Stimulated activated CD4-positive, alpha-beta T cell treated with anti-CD3 and anti-CD28 coated beads, TNF-alpha, amount 100 ng/mL, for 1 hour (primary cell): ENCODE results near the gene PITPNC1.
"Not testable (repeated sequence)": the region's sequence is repeated elsewhere in the genome, so short reads cannot be mapped to it uniquely, and the experiment has no call there.

ENCODE experiments used
- DNase-seq, 3 donors: peaks; one replicate each; pipeline ENCODE4 v3.0.0-alpha.2; 2020; ENCODE audit warnings: low read depth in 3 of 3, low spot score in 1 of 3

PITPNC1 gene

DNA sequence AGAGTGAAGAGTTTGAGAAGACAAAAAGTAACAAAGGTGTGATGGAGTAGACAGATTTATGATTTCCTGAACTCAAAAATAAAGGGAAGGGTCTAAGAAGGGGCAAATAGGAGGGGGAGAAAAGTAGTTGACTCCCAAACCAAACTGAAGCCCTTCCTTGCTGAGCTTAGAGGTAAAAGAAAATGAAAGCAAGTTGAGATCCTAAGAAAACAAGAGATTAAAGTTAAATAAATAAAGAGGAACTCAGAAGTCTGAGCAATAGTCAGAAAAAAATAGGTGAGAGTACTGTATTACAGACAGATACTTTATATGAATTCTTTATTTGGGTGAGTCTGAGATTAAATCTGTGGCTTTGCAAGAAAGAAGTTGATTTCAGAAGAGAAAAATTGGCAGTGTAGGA is 7.4 kb upstream of the PITPNC1 start:
- no peak for DNase-seq

DNA sequence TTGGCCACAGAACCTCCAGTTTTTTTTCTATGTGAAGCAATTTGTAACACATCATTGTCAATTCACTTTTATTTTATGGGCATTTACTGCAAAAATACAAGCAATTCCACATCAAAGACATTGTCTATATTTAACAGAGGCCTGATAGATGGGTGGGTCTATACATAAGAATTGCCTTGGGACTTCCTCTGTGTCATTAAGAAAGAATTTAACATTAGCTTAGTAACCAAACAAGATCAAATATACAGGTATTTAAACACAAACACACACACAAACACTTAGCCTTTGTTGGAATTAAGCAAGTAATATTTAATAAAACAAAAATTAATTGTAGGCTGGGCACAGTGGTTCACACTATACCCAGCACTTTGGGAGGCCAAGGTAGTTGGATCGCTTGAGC is 4.3 kb upstream of the PITPNC1 start:
- no peak for DNase-seq

DNA sequence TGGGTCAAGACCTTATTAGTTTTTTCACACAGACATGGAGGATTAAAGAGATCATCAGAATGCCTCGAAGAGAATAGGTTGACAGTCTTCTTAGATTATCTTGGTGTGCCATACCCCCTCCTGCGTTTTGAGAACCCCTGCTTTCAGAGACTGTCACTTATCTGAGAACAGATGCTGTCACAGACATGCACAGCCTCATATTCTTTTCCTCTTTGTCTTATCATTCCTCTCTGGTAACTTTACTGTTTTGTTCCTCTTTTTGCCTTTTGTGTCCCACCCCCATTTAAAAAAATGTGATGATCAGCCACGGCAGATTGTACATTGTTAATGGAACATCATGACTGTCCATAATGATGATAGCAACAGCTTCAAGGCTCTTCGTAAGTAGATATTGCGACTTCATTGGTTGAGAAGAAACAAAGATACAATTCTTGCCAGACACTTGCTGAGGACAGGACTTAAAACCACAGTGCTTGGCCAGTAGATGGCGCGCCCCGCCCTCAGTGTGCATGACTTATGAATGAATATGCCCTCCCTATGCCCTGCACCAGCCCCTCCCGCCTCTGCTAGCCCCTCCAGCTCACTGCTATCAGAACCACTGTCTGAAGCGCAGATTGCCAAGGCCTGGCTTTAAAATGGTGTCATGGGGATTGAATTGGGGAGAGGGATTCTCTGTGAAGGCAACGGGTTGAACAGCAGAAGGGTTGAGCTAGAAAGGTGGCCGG is 2.6 kb upstream of the PITPNC1 start:
- DNase-seq, result peak; percentile 69 to 83 (median 73)

DNA sequence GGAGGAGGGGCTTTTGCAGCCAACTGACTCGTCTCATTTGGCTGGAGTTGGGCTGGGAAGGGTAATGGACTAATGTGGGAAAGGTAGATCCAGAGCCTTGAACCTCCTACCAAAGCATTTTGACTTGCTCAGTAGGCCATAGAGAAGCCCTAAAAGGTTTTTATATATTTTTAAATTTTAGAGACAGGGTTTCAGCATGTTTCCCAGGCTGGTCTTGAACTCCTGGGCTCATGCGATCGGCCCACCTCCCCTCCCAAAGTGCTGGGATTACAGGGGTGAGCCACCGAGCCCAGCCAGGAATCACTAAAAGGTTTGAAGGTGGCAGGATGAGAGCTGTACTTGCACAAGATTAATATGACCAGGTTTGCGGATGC is 2.0 kb upstream of the PITPNC1 start:
- no peak for DNase-seq

DNA sequence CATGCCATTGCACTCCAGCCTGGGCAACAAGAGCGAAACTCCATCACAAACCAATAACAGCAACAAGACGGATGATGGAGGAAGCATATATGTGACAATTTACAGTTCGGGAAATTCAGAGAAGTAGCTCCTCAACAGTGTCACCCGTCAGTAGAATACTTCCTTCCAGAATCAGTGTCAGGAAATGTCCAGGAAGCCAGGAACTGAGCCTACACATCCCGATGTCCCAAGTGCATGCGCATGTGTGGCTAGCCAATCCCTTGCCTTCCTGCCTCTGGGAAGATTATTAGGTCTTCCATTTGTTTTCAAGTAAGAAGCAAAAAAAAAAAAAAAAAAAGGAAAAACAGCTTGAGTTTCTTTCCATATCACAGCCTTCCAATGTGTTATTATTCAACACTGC is 1.4 kb upstream of the PITPNC1 start:
- no peak for DNase-seq

DNA sequence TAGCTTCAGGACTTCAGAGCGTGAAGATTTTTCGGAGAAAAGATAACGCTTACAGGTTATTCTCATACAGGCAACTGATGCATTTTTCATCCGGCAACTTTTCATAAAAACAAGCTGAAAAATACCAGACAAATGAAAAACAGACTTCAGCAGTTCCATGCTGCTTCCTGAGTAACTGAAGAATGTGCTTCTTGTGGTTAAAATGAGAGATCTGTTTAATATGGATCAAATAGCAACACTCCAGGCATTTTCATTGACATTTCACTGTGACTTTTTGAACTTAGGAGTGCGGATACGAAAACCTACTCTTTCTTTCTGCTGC is 705 bp upstream of the PITPNC1 start:
- DNase-seq, result no peak

DNA sequence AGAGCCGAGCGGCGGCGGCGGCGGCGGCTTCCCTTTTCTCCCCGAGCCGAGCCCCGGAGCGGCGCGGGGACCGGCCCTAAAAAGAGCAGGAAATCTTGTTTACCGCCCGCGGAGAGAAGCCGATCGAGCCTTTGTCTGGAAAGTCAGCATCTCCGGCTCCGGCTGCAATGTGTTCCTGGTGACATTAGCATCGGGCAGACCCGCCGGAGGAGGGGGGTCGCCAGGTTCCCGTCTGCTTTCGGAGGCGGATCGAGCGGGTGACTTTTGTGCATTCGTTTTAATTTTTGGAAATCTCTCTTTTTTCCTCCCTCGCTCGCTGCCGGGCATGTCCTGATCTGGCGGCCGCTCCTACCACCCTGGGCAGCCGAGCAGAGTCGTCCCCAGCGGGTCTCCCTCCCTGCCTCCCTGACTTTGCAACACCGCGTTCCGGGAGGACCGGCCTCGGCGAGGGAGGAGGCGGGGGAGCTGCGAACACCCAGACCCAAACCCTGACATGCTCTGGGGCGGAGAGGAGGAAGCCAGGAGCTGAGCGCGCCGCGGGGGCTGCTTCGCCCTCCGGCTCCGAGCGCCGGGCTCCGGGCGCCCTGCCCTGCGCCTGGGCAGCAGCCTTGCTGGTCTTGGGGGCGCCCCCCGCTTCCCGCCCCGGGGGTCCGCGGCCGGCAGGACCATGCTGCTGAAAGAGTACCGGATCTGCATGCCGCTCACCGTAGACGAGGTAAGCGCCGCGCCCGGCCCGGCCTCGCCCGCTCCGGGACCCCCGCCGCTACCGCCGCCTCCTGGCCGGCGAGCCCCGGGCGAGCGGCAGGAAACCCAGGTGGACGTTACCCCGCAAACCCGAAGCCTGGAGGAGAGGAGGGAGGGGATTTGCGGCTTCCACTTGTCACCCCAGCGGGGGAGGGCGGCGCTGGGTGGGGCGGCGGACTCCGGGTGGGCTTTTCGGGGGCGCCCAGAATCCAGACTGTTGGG is 690 bp downstream of the PITPNC1 start:
- peak in 1 of 3 donors; percentile 30 for DNase-seq

DNA sequence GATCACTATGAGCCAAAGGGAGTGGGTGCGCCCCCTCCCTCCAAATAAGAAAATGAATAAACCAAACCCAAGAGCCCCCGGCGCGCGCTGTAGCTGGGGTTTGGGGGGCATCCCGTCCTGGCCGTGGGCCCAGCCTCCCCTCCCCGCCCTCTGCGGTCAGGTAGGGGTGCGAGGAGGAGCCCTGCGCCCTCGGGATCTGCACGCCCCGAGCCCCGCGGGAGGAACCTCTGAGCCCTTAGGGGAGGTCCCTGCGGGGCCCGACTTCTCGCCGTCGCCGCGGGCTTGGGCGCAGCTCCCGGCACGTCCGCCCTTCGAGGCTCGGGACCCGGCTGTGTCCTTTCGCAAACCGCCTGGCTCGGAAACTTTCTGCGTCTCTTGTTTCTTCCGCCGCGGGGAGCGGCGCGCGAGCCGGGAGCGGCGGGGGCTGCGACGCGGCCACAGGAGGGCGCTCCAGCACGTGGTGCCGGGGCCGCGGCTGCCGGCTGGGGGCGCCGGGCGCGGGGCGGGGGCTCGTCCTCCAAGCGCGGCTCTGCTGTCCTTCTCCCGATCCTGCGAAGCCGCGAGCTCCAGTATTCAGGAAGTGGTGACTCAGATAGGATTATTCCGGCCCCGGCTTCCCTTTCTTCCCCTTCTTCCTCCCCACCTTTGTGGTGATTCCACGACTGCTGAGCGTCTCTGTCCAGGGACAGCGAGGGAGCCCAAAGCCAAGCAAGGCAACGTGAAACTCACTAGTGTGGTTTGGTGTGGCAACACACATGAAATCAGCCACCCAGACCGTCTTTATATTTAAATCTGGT is 1.6 kb downstream of the PITPNC1 start:
- peak; percentile 50 to 72 (median 69) for DNase-seq

DNA sequence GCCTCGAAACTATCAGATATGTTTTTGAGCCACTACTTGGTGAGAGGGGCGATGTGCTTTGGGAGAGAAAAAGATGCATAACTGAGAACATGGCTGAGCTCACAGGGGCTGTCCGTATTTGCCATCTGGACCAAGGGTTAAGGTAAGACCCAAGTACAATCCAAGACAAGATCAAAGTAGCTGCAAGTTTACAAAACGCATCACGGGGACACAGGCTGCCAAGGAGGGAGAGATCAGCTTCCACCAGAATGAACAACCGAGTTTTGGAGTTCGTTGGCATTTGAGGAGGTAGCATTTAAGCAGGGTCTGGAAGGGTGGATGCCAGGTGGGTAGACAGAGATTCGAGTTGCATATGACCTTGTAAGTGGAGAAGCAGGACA is 2.2 kb downstream of the PITPNC1 start:
- DNase-seq, result no peak

DNA sequence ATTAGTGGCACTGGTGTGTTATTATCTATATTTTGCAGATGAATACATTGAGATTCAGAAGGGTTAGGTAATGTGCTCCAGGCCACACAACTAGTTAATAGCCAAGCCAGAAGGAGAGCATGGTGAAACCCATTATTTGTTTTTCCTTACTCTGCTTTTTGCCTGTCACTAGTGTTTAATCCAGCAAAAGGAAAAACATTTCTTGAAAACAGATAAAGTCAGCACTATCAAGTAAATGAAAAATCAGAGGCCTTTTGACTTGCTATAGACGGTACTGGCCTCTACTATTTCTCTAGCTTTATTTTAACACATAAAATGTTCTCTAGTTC is 4.8 kb downstream of the PITPNC1 start:
- no peak for DNase-seq

DNA sequence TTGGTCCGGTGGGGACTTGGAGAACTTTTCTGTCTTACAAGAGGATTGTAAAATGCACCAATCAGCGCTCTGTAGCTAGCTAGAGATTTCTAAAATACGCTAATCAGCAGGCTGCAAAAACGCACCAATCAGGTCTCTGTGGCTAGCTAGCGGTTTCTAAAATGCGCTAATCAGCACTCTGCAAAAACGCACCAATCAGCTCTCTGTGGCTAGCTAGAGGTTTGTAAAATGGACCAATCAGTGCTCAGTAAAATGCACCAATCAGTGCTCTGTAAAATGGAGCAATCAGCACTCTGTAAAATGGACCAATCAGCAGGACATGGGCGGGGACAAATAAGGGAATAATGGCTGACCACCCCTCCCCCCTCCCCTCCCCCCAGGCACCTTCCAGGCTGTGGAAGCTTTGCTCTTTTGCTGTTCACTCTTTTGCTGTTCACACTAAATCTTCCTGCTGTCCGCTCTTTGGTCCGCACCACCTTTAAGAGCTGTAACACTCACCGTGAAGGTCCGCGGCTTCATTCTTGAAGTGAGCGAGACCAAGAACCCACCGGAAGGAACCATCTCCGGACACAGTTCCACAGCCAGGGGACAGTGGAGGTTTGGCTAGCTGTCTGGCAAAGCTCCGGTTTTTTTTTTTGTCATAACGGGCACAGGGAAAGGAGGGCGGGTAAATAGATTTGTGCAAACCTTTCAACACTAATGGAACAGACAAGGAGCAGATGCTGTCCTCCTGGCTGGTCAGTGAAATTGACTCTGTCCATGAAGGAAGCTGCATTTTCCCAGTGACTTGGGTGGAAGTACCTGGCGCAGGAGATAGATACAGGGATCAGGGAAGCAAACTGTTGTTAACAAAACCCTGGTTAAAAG is 8.3 kb downstream of the PITPNC1 start:
- DNase-seq, result no peak

DNA sequence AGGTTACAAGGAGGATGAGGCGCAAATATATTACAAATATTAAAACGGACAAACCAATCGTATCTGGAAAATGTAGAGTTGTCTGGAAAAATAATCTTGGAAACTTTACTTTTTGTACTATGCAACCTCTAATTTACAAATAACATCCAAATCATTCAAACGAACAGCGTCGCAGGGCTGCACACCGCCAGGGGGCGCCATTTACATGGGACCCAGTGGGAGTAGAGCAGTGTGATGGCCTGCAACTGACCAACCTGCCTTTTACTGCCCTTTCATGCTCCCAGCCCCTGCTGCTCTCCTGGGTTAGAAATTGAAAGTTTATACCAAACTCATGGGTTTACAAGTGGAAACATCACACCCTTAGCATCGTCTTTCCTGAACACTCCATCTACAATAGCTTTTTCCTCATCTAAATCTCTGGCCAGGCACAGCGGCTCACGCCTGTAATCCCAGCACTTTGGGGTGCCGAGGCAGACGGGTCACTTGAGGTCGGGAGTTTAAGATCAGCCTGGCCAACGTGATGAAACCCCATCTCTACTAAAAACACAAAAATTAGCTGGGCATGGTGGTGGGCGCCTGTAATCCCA is 10.0 kb downstream of the PITPNC1 start:
- peak in 1 of 3 donors; percentile 73 for DNase-seq

DNA sequence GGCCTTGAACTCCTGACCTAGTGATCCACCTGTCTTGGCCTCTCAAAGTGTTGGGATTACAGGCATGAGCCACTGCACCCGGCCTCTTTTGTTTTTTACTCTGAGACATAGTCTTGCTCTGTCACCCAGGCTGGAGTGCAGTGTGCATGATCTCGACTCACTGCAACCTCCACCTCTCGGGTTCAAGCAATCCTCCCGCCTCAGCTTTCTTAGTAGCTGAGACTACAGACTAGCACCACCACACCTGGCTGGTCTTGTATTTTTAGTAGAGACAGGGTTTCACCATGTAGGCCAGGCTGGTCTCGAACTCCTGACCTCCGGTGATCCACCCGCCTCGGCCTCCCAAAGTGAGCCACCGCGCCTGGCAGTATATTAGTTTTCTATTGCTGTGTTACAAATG is 11.5 kb downstream of the PITPNC1 start:
- not testable (repeated sequence) for DNase-seq

DNA sequence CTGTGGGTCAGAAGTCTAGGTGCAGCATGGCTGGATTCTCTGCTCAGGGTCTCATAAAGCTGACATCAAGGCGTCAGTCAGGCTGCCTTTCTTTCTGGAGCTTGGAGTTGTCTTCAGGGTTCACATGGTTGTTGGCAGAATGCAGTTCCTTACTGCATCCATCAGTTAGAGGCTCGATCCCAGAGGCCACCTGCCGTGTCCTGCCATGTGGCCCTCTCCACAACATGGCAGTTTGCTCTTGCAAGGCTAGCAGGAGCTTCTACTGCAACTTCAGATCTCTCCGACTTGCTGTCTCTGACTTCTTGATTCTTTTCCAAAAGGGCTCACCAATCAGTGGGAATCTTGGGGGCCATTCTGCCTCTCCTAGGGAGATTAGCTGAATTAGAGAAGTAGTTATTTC is 11.9 kb downstream of the PITPNC1 start:
- DNase-seq, result no peak

DNA sequence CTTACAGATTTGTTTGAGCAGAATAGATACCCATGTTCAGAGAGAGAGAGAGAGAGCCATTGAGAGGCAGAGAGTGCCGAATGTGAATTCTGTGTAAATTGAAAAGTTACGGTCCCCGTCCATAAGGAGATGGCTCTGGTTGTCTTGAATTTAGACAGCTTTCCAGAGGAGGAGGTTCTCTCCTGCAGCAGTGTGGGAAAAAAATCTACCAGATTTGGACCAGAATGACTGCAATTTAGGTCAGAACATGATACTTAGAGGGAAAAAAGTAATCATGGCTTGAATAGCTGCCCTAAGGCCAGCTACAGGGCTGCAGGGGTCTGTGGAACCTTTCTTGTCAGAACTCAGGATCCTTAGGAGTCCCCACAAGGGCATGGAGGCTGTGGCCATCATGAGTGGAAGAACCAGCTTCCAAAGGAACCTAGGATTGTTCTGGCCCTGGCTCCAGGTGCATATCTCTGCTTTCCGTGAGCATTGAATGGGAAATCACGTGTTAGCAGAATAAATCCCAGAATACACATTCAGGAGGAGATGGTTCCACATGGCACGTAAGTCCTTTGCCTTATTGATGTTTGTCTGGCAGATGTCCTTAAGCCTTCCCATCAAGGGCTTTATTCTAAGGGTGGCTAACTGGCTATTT is 13.0 kb downstream of the PITPNC1 start:
- DNase-seq, result no peak

DNA sequence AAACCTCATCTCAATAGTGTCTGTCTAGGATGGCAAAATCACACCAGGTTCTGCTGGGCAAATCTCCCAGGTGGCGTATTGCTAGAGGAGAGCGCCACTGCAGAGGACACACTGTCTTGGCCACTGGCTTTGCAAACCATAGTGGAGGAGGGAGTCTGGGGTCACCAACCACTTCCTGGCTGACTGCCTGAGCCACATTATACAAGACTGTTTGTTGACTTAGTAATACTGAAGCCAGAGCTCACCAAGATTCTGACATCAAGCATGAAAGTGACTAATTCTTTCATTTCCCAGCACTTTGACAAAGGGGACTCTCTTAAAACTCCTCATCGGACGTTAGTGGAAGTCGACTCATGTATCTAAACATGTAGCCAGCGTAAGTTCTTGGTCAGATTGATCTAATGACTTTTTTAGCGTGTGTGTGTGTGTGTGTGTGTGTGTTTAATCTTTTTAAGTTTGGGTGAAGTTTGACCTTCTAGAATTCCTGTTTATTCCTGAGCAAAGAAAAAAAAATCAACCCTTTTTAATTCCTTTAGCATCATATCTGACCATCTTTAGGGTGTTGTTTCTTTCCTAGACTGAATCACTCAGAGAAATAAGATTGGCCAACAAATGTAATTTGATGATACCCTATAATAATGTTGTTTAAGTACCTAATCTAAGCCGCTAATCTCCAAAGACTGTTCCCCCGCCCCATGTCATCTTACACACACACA is 13.7 kb downstream of the PITPNC1 start:
- DNase-seq, result peak in 1 of 3 donors; percentile 40

DNA sequence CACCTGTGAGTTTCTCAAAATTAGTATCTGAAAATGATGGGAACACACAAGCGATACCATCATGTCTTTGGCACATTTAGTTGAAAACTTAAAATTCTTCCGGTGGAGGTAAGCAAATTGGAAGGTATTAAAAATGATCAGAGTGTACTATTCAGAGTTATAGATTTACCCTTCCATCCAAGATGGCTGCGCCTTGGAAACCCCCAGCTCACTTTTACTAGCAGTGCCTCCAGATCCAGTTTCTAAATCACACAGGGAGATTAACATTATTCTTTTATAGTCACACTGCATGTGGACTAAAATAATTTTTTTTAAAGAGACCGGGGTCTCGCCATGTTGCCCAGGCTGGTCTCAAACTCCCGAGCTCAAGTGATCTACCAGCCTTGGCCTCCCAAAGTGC is 15.0 kb downstream of the PITPNC1 start:
- no peak for DNase-seq

DNA sequence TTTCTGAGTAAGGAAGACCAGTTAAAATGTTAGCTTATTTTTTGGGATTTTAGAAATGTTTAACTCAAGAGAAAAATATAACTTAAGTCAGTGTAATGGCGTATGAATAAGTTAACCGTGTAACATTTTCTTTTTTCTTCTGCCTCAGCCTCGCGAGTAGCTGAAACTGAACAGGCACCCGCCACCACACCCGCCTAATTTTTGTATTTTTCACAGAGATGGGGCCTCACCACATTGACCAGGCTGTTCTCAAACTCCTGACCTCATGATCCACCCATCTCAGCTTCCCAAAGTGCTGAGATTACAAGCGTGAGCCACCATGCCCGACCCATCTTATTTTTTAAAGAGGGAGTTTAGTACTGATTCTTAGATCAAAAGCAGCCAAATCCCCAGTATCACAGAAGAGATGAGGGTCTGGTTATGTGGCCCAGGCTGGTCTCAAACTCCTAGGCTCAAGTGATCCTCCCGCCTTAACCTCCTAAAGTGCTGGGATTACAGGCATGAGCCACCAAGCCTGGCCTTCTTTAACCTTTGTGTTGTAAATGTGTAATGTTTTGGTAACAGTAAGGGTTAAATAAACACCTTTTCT is 16.8 kb downstream of the PITPNC1 start:
- no peak for DNase-seq

DNA sequence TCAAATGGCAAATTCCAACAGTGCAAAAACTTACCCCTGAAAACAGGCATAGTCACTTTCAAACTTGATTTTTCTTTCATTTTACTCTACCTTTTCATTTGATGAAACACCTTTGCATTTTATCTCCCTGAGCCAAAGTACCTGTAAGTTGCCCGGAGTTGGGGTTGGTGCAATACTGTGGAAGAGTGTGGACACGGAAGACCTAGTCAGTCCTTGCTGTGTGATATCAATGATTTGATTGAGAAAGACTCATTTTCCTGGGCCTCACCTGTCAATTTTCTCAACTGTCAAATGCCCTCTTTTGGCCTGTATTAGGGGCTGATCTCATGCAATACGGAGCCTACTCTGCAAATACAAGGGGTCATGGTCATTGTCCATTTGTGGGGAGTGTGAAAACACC is 22.6 kb downstream of the PITPNC1 start:
- DNase-seq, result no peak
